B cell (primary cell): ENCODE data around the gene PKNOX2. TPM values are rescaled to one million over a fixed set of nuclear protein-coding genes. Genes with fewer than 3 reads are reported as not detected.

Source experiments
- ATAC-seq: fragments of 200-7000 bp; cut with Tn5 transposase; one replicate; pipeline ENCODE4 v1.10.0; 2021; ENCODE audit warnings: low read depth, mild to moderate bottlenecking, moderate number of reproducible peaks, moderate library complexity
- CTCF ChIA-PET: fragments of 350-600 bp; sonication (Branson Sonifier 250); formaldehyde crosslinking; loops from one replicate; lab custom pipeline; 2021; ENCODE audit warnings: antibody characterized with exemption, inconsistent platforms; lab: Charles Lee
- POLR2A ChIA-PET: fragments of 350-600 bp; sonication (Branson Sonifier 250); formaldehyde crosslinking; loops from one replicate; lab custom pipeline; 2021; ENCODE audit warnings: antibody characterized with exemption; lab: Charles Lee
- DNase-seq: peaks from one replicate; pipeline ENCODE4 v3.0.0; 2013
- H2AFZ ChIP-seq: 2 replicates; pipeline ENCODE4 v1.6.1; 2012; ENCODE audit warnings: mild to moderate bottlenecking, low read depth, low read length; ENCODE audit not compliant: insufficient read depth, poor library complexity, severe bottlenecking
- H3K27ac ChIP-seq, 2 donors: 1 replicate in 1 of 2; 2 replicates in 1 of 2; pipeline ENCODE4 v1.5.1; 2012 to 2013; ENCODE audit warnings: low read length in 2 of 2, mild to moderate bottlenecking in 2 of 2, moderate library complexity in 1 of 2
- H3K27me3 ChIP-seq, 4 experiments: fragments of 200-600 bp in 1 of 4; sonication (generic) in 1 of 4; replicated peaks in 1 of 4; 1 replicate in 2 of 4; 2 replicates in 2 of 4; pipeline versions ENCODE4 v1.6.1 to v1.7.0; 2013 to 2016; ENCODE audit warnings: low read length in 3 of 4, mild to moderate bottlenecking in 2 of 4, mixed read lengths in 1 of 4, moderate library complexity in 1 of 4; ENCODE audit not compliant: insufficient read depth in 4 of 4, control insufficient read depth in 3 of 4; ENCODE audit errors: control extremely low read depth in 1 of 4
- H3K36me3 ChIP-seq, 2 experiments: replicated peaks in 1 of 2; 1 replicate in 1 of 2; 2 replicates in 1 of 2; pipeline versions ENCODE4 v1.6.1 to v1.7.1; 2013; ENCODE audit warnings: low read length in 1 of 2; ENCODE audit not compliant: insufficient read depth in 2 of 2, control insufficient read depth in 1 of 2; ENCODE audit errors: control extremely low read depth in 1 of 2, extremely low read depth in 1 of 2
- H3K4me1 ChIP-seq, 2 donors: fragments of 200-600 bp in 1 of 2; sonication (generic) in 1 of 2; 1 replicate in 1 of 2; 2 replicates in 1 of 2; pipeline versions ENCODE4 v1.5.1 to v1.6.1; 2013 to 2017; ENCODE audit warnings: low read length in 2 of 2; ENCODE audit not compliant: control insufficient read depth in 2 of 2, insufficient read depth in 2 of 2
- H3K4me2 ChIP-seq: replicated peaks from 2 replicates; pipeline ENCODE3; 2012; ENCODE audit warnings: mild to moderate bottlenecking, low read depth, low read length; ENCODE audit not compliant: poor library complexity, severe bottlenecking
- H3K4me3 ChIP-seq, 5 experiments: fragments of 200-600 bp in 1 of 5; sonication (generic) in 1 of 5; 1 replicate in 3 of 5; 2 replicates in 2 of 5; pipeline versions ENCODE4 v1.5.1 to v1.7.0; 2011 to 2016; ENCODE audit warnings: low read length in 4 of 5, mild to moderate bottlenecking in 4 of 5, low read depth in 2 of 5, control low read depth in 1 of 5, moderate library complexity in 1 of 5; ENCODE audit not compliant: insufficient read depth in 1 of 5; ENCODE audit errors: control extremely low read depth in 1 of 5, extremely low read depth in 1 of 5
- H3K79me2 ChIP-seq: fragments of 200-600 bp; sonication (generic); one replicate; pipeline ENCODE4 v1.6.0; 2016; ENCODE audit warnings: low read length; ENCODE audit not compliant: control insufficient read depth, insufficient read depth
- H3K9ac ChIP-seq: fragments of 200-600 bp; sonication (generic); 2 replicates; pipeline ENCODE4 v1.6.1; 2017; ENCODE audit warnings: mild to moderate bottlenecking, low read length, moderate library complexity
- H3K9me3 ChIP-seq, 3 donors: one replicate each; pipeline versions ENCODE4 v1.6.1 to v1.7.1; 2013; ENCODE audit warnings: low read length in 2 of 3; ENCODE audit not compliant: control insufficient read depth in 2 of 3, insufficient read depth in 1 of 3; ENCODE audit errors: control extremely low read depth in 1 of 3
- H4K20me1 ChIP-seq: 2 replicates; pipeline ENCODE4 v1.6.0; 2012; ENCODE audit warnings: mild to moderate bottlenecking, low read length; ENCODE audit not compliant: insufficient read depth, control insufficient read depth, poor library complexity, severe bottlenecking
- H3K27ac Mint-ChIP-seq: one replicate; pipeline ENCODE4 v1.8.0; 2021; ENCODE audit warnings: mixed read lengths
- H3K27me3 Mint-ChIP-seq: one replicate; pipeline ENCODE4 v1.8.0; 2021; ENCODE audit warnings: mixed read lengths
- H3K4me1 Mint-ChIP-seq: one replicate; pipeline ENCODE4 v1.8.0; 2021; ENCODE audit warnings: mixed read lengths
- H3K4me3 Mint-ChIP-seq: one replicate; pipeline ENCODE4 v1.8.0; 2021; ENCODE audit warnings: mixed read lengths
- H3K9me3 Mint-ChIP-seq: one replicate; pipeline ENCODE4 v1.8.0; 2022; ENCODE audit warnings: mixed read lengths; ENCODE audit not compliant: insufficient read depth
- CTCF ChIP-seq: fragments of 200-600 bp; IDR thresholded peaks from one replicate; pipeline ENCODE4 v1.8.0; 2022; ENCODE audit warnings: antibody characterized with exemption, mild to moderate bottlenecking
- EZH2 ChIP-seq: IDR thresholded peaks from 2 replicates; pipeline ENCODE4 v1.6.1; 2012; ENCODE audit warnings: borderline replicate concordance, low read depth, mild to moderate bottlenecking, moderate library complexity, low read length; ENCODE audit not compliant: insufficient read depth, poor library complexity, severe bottlenecking
- WGBS: methylation state at CpG from one replicate; pipeline ENCODE4 v1.1.5; 2013; ENCODE audit warnings: missing lambda C conversion rate; ENCODE audit not compliant: insufficient coverage; 5-methylcytosine and 5-hydroxymethylcytosine counted together
- intact Hi-C: fragments of 100-400 bp; cut with micrococcal nuclease; formaldehyde crosslinking; loops from one replicate; pipeline ENCODE4 v1.10.0; 2022
- polyA plus RNA-seq: library from polyadenylated mRNA; depleted of rRNA; stranded (reverse); fragments of >200 nt; gene quantifications from 2 replicates; pipeline ENCODE4 v1.2.3, GENCODE V29; 2012
- total RNA-seq, 2 donors: library from RNA; stranded (reverse); fragments of 120-200 nt in 1 of 2; gene quantifications; 1 replicate in 1 of 2; 2 replicates in 1 of 2; pipeline versions ENCODE4 v1.2.3 to v1.2.4, GENCODE V29; 2013 to 2022

Gene PKNOX2
- total and polyA plus RNA-seq, 2 donors (not counting 1 experiment from before 2014, with no cell fraction given), result not detected

DNA sequence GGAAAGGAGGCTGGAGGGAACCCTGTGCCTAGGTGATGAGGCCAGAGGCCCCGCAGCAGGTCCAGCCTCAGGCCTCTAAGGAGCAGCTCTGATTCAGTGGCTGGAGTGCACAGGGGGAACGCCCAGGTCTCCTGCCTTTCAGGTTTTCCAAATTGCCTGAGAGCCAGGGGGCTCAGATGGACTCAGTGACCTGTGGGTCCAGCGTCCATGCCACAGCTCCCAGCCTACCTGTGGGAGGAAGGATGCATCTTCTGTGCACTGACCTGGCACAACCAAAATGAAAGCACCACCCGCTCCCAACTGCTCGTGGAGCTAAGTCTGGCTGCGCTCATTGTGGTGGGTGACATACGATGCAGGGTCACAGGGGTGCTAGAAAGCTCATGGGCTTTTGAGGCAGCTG, 248.7 kb downstream of the PKNOX2 start:
- H4K20me1 ChIP-seq, result no peaks in the 10 kb centered on the region
- H3K9me3 ChIP-seq, result no peaks in the 10 kb centered on the region

DNA sequence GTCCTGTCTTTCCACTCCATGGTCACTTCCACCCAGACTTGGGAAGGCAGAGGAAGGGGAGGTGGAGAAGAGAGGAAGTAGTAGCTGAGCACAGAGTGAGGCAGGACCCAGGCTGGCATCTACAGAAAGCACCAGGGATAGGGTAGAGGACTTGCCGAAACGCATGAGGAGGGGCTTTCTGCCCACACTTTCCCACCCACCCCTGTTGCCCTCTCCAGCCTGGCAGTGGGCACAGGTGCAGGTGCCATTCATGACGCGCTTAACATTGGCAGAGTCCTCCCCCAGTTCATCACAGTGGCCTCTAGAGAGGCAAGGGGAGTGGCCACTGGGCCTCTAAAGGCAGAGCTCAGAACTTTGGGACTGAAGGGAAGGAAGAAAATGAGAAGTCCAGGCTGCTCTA, 249.6 kb downstream of the PKNOX2 start:
- Mint-ChIP-seq H3K4me3 (no peak overlapping the region), H3K27me3 (peaks cover 17% of the 10 kb centered on the region), H3K4me1 (no peaks in the 10 kb centered on the region), H3K27ac (no peak overlapping the region), H3K9me3 (no peaks in the 10 kb centered on the region)
- no peaks in the 10 kb centered on the region for H3K36me3 ChIP-seq
- no peak overlapping the region for H3K4me2 ChIP-seq
- H3K4me3 ChIP-seq, result no peak overlapping the region
- no peaks in the 10 kb centered on the region for H3K4me1 ChIP-seq
- no peaks in the 10 kb centered on the region for H3K9me3 ChIP-seq
- H2AFZ ChIP-seq, result no peak overlapping the region
- H4K20me1 ChIP-seq, result no peaks in the 10 kb centered on the region
- DNase-seq (no peak), ATAC-seq (no peak)
- ChIA-PET POLR2A (no interaction called here), CTCF (interaction anchor here (1.5 to 3.0 kb wide), 2 partner anchors 9 to 10 kb away, joined by 6 to 17 read pairs; no protein-coding TSS in a partner anchor)
- intact Hi-C loops, result no loop called here
- H3K27ac ChIP-seq, result no peak overlapping the region
- 100% methylated on average over 2 of the region's 4 CpGs for WGBS
- no peaks in the 10 kb centered on the region for H3K79me2 ChIP-seq
- H3K9ac ChIP-seq, result no peak overlapping the region
- TF ChIP-seq EZH2 (no peak), CTCF (no peak)
- H3K27me3 ChIP-seq, result peaks cover 0 to under 1% (median 0%) of the 10 kb centered on the region in 4 experiments

More for the DNA sequence above, 248.7 kb downstream of the PKNOX2 start:
- intact Hi-C loops, result no loop called here
- Mint-ChIP-seq H3K27me3 (peaks cover 18% of the 10 kb centered on the region), H3K4me1 (no peaks in the 10 kb centered on the region), H3K27ac (no peak overlapping the region), H3K4me3 (no peak overlapping the region), H3K9me3 (no peaks in the 10 kb centered on the region)
- Histone ChIP-seq H3K36me3 (no peaks in the 10 kb centered on the region), H3K4me2 (no peak overlapping the region), H3K79me2 (no peaks in the 10 kb centered on the region), H3K27me3 (peaks cover 0 to 2% (median 0%) of the 10 kb centered on the region in 4 experiments), H2AFZ (no peak overlapping the region), H3K9ac (no peak overlapping the region), H3K4me3 (no peak overlapping the region), H3K27ac (no peak overlapping the region), H3K4me1 (no peaks in the 10 kb centered on the region)
- DNase-seq, result no peak
- TF ChIP-seq CTCF (no peak), EZH2 (no peak)
- ChIA-PET POLR2A (no interaction called here), CTCF (interaction anchor here (3.0 kb wide), 1 partner anchor 9 kb away, joined by 17 read pairs; no protein-coding TSS in a partner anchor)
- 67% methylated on average over 7 of the region's 7 CpGs for WGBS
- ATAC-seq, result no peak
